SH-SY5Y (cell line): ENCODE data around the gene RTP1.

Source experiments
- GATA2 ChIP-seq: IDR thresholded peaks from 2 replicates; pipeline ENCODE4 v1.6.1; 2011; ENCODE audit warnings: mild to moderate bottlenecking, low read depth, low read length
- GATA3 ChIP-seq: IDR thresholded peaks from 2 replicates; pipeline ENCODE4 v1.6.1; 2011; ENCODE audit warnings: low read depth, mild to moderate bottlenecking, low read length, moderate library complexity

DNA sequence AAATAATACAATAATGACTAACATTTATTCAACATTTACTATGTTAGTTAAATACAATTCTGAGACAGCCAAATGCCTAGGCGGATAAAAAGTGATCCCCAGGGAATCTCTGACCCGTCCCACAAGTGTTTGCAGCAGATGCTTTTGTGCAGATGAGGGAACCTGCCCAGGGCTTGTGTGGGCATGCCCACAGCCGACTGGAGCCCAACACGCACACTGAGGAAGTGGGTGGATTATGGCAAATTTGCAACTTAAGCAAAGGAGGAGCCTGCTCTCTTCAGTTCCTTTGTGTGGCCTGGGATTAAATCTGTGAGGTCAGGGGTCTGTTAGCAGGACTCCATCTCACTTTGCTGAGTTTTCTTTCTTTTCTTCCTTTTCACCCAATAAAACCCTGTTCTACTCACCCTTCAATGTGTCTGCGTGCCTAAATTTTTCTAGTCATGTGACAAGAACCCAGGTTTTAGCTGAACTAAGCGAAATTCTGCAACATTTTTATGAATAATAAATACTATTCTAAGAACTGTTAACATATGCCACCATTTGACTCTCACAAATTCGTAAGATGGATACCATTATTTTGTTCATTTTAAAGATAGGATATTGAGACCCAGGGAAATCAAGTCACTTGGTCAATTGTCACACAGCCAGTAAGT lies 13.9 kb upstream of the RTP1 start:
- TF ChIP-seq GATA2 (no peak), GATA3 (no peak)
